Glutamatergic neuron (in vitro differentiated cells): ENCODE measurements around the gene FNTB. TPM values are rescaled to one million over a fixed set of nuclear protein-coding genes. Genes with fewer than 3 reads are reported as not detected.

Experiments used
- DNase-seq: peaks from one replicate; pipeline ENCODE4 v3.0.0; 2022
- H3K27ac Mint-ChIP-seq: one replicate; pipeline ENCODE4 v1.8.0; 2020; ENCODE audit warnings: mild to moderate bottlenecking, mixed read lengths, inconsistent platforms; ENCODE audit not compliant: unreplicated experiment
- H3K27me3 Mint-ChIP-seq: one replicate; pipeline ENCODE4 v1.8.0; 2020; ENCODE audit warnings: mild to moderate bottlenecking, moderate library complexity, mixed read lengths, inconsistent platforms; ENCODE audit not compliant: unreplicated experiment
- H3K36me3 Mint-ChIP-seq: one replicate; pipeline ENCODE4 v1.8.0; 2020; ENCODE audit warnings: mild to moderate bottlenecking, mixed read lengths, inconsistent platforms; ENCODE audit not compliant: unreplicated experiment
- H3K4me1 Mint-ChIP-seq: one replicate; pipeline ENCODE4 v1.8.0; 2020; ENCODE audit warnings: mild to moderate bottlenecking, low read depth, mixed read lengths, inconsistent platforms; ENCODE audit not compliant: unreplicated experiment
- H3K4me3 Mint-ChIP-seq: one replicate; pipeline ENCODE4 v1.8.0; 2020; ENCODE audit warnings: mild to moderate bottlenecking, mixed read lengths, inconsistent platforms; ENCODE audit not compliant: unreplicated experiment
- H3K9me3 Mint-ChIP-seq: one replicate; pipeline ENCODE4 v1.8.0; 2020; ENCODE audit warnings: mild to moderate bottlenecking, moderate library complexity, mixed read lengths, inconsistent platforms; ENCODE audit not compliant: unreplicated experiment
- total RNA-seq: library from RNA; stranded (reverse); fragmentation: NEBNext Ultra II Directional; extraction: Animal tissue kit (Norgen Biotek cat#: 25700); gene quantifications from one replicate; pipeline ENCODE4 v1.2.1, GENCODE V29; 2021; ENCODE audit not compliant: unreplicated experiment
- TF ChIP-seq, protein P1 (sequence below): fragments of 200-600 bp; sonication (generic); IDR thresholded peaks from one replicate; pipeline ENCODE4 v1.5.0; 2021; ENCODE audit not compliant: partially characterized antibody, unreplicated experiment

Gene FNTB
- total RNA-seq, 1 donor from 2014 or later = 15.2 TPM

- Mint-ChIP-seq H3K4me1 (no peaks in the 10 kb centered on the region), H3K9me3 (peaks cover 2% of the 10 kb centered on the region), H3K36me3 (peaks cover 8% of the 10 kb centered on the region), H3K27me3 (no peaks in the 10 kb centered on the region), H3K27ac (no peak overlapping the region), H3K4me3 (no peak overlapping the region)
- TF ChIP-seq, protein P1, sequence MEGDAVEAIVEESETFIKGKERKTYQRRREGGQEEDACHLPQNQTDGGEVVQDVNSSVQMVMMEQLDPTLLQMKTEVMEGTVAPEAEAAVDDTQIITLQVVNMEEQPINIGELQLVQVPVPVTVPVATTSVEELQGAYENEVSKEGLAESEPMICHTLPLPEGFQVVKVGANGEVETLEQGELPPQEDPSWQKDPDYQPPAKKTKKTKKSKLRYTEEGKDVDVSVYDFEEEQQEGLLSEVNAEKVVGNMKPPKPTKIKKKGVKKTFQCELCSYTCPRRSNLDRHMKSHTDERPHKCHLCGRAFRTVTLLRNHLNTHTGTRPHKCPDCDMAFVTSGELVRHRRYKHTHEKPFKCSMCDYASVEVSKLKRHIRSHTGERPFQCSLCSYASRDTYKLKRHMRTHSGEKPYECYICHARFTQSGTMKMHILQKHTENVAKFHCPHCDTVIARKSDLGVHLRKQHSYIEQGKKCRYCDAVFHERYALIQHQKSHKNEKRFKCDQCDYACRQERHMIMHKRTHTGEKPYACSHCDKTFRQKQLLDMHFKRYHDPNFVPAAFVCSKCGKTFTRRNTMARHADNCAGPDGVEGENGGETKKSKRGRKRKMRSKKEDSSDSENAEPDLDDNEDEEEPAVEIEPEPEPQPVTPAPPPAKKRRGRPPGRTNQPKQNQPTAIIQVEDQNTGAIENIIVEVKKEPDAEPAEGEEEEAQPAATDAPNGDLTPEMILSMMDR = no peak
- no peak for DNase-seq
Observed at GRCh38 chr14:65075628-65076325, 89.1 kb downstream of the FNTB start.

DNA sequence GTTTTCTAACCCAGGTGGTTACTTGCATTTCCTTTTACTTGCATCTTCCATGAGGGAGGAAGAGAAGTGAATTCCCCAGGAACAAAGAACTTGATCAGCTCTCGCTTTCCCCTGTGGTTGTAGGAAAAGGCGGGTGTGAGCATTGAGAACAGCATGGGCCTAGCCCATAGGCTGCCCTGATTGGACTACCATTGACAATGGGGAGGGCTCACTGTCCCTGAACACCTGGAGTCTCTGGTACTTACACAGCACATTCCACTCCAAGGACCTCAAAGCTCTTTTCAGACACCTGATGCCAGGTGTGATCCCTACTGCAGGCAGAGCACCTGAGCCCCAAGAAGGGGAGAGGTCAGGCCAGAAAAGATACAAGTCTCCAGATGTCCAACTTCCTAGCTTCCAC, 90.6 kb downstream of the FNTB start:
- TF ChIP-seq, protein P1 = no peak
- H3K4me1 Mint-ChIP-seq = no peaks in the 10 kb centered on the region
- H3K9me3 Mint-ChIP-seq = peaks cover 2% of the 10 kb centered on the region
- no peak overlapping the region for H3K4me3 Mint-ChIP-seq
- no peaks in the 10 kb centered on the region for H3K27me3 Mint-ChIP-seq
- no peak overlapping the region for H3K27ac Mint-ChIP-seq
- DNase-seq = no peak
- peaks cover 8% of the 10 kb centered on the region for H3K36me3 Mint-ChIP-seq

DNA sequence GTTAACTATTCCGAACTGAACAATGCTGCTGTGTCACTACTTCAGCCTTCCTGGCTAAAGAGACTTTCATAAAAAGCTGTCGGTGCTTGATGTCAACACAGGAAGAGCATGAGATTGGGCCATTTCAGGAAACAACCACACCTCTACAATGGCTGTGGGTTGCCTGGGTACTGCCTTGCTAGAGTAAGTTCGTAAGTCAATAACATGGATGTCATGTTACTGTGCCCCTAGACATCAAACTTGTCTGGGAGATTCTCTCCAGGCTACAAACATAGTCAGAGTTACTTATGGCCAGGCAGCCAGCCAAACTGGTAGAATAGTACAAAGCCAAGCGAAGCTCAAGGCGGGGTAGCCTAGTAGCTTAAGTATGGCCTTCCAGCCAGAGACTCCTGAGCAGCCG, 92.5 kb downstream of the FNTB start:
- Mint-ChIP-seq H3K36me3 (peaks cover 8% of the 10 kb centered on the region), H3K9me3 (peaks cover 2% of the 10 kb centered on the region), H3K4me1 (peaks cover 3% of the 10 kb centered on the region), H3K4me3 (no peak overlapping the region), H3K27ac (no peak overlapping the region), H3K27me3 (no peaks in the 10 kb centered on the region)
- TF ChIP-seq, protein P1 = no peak
- DNase-seq = no peak

DNA sequence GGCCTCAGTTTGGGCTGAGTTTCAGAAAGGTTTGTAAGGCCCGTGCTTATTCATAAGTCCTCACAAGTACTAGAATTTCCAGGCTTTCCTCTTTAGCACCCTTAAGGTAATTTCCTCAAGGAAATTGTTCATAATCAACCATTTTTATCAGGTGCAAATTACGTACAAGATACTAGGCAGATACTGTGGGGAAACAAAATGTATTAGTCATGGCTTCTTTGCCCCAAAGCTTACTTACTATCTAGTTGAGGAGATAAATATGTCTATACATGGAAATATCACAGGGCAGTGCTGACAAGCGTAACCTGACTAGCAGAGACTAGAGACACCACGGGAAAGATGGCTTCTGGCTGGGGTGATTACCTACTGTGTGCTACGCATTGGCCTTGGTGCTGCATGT, 93.1 kb downstream of the FNTB start:
- H3K36me3 Mint-ChIP-seq = peaks cover 8% of the 10 kb centered on the region
- H3K9me3 Mint-ChIP-seq = peaks cover 2% of the 10 kb centered on the region
- no peaks in the 10 kb centered on the region for H3K27me3 Mint-ChIP-seq
- DNase-seq = no peak
- peaks cover 3% of the 10 kb centered on the region for H3K4me1 Mint-ChIP-seq
- TF ChIP-seq, protein P1 = no peak
- H3K4me3 Mint-ChIP-seq = no peak overlapping the region
- H3K27ac Mint-ChIP-seq = no peak overlapping the region

- DNase-seq = no peak
- no peak overlapping the region for H3K4me3 Mint-ChIP-seq
- no peaks in the 10 kb centered on the region for H3K27me3 Mint-ChIP-seq
- H3K4me1 Mint-ChIP-seq = peaks cover 3% of the 10 kb centered on the region
- H3K9me3 Mint-ChIP-seq = peaks cover 2% of the 10 kb centered on the region
- H3K27ac Mint-ChIP-seq = no peak overlapping the region
- H3K36me3 Mint-ChIP-seq = peaks cover 10% of the 10 kb centered on the region
- TF ChIP-seq, protein P1 = no peak
Observed at GRCh38 chr14:65080960-65081747, 94.5 kb downstream of the FNTB start.
